ENCODE results near the gene CDH12.

DNA sequence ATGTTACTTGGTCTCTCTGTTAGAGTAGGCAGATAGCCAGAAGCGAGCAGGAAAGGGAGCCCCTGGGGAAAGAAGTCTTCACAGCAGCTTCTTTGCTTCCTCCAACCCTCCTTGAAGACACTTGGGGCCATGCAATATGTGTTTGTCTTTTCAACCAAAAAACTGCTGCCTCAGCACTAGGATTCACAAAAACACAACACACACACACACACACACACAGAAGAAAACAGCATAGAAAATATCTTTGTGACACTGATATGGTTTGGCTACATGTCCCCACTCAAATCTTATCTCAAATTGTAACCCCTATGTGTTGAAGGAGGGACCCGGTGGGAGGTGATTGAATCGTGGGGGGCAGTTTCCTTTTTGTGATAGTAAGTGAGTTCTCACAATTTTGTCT lies 133.3 kb downstream of the CDH12 start:
- TF ChIP-seq POLR2AphosphoS5 (IDR thresholded peaks at IDR 0.05; ENCODE audit: low read depth, low read length) (no peak), TAF1 (IDR thresholded peaks at IDR 0.05; ENCODE audit: borderline replicate concordance, insufficient read depth, low read length) (no peak)

Data from PFSK-1 (cell line).